GM23248 (cell line): ENCODE data around the gene EGFL7.

Experiments
- EZH2 ChIP-seq: fragments of 200-600 bp; sonication (generic); IDR thresholded peaks from 2 replicates; pipeline ENCODE4 v1.6.1; 2018; ENCODE audit warnings: antibody characterized with exemption, mild to moderate bottlenecking; ENCODE audit not compliant: insufficient read depth, poor library complexity, severe bottlenecking
- EZH2phosphoT487 ChIP-seq: fragments of 200-600 bp; sonication (generic); IDR thresholded peaks from 2 replicates; pipeline ENCODE4 v1.6.1; 2018; ENCODE audit warnings: antibody characterized with exemption, moderate library complexity, mild to moderate bottlenecking, low read depth; ENCODE audit not compliant: insufficient read depth

DNA sequence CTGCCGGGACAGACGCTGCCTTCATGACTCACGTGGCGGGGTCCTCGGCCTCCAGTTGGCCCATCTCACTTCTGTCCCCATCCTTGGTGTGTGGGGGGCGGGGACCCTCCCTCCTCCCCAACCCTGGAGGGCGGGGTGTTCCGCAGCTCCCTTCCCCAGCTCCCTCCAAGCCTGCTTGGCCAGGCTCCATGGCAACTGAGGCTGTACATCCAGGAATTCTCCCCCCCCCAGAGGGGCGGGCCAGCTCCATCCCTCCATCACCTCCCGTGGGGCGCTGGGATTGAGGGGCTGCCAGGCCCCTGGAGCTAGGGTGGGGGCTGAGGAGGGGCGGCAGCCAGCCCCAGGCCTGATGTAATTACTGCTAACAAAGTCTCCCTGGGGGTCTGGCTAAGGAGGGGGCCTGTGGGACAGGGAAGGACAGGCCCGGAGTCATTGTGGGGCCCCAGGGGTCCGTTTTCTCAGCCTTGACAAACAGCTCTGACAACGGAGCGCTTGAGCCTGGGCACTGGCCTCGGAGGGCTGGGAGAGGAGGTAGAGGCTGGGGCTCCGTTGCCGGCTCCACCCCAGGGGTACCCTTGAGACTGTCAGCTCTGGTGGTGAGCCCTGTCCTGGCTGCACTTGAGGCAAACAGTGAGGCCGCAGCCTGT lies 57.7 kb downstream of the EGFL7 start:
- TF ChIP-seq EZH2 = no peak
- no peak for TF ChIP-seq EZH2phosphoT487
